Measurements from ENCODE around the gene COPS3. TPM values are rescaled to one million over a fixed set of nuclear protein-coding genes. Genes with fewer than 3 reads are reported as not detected.
A peak's percentile ranks its signal among the peaks of the same experiment; 100 is the strongest.

The COPS3 gene
- total RNA-seq, 4 donors from 2014 or later: 21.4 to 36.3 (median 29.4) TPM

DNA sequence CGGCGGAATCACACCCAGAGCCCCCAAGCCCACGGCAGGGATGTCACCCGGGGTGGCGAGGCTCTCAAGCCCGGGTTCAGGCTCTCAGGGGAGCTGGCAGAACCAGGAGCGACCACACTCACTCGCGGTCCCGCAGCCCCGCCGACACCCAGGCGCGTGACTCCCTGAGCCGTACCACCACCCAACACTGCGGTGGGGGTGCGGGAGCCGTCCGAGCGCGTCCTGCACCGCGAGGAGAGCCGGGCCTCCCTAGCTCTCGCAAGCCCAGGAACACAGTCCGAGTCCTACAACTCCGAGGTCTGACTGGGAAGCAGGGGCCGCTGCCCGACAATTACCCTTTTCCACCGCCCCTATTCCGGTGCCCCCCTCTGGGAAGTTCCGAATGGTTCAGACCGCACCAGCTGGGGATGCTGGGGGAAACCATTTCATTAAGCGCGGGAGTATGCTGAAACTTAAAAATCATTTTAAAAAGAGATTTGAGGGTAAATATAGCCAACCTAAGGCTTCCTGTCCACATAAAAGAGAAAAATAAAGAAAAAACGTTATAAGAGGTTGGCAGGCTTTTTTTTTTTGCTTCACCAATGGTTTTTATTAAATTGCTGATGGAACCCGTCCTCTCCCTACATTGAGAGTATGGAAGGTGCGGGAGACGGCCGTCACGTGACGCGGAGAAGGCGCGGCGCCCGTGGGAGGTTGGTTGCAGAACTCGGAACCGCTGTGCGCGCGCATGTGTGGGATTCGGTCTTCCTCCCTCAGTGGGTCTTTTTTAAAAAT is 43.8 kb downstream of the COPS3 start, which contains the start of gene FLCN:
TSS of gene FLCN (minus strand) at position 143 of the 774 bp plus-strand sequence. CDS start 9,031 bp downstream, outside the sequence.
- TF ChIP-seq, protein P1, sequence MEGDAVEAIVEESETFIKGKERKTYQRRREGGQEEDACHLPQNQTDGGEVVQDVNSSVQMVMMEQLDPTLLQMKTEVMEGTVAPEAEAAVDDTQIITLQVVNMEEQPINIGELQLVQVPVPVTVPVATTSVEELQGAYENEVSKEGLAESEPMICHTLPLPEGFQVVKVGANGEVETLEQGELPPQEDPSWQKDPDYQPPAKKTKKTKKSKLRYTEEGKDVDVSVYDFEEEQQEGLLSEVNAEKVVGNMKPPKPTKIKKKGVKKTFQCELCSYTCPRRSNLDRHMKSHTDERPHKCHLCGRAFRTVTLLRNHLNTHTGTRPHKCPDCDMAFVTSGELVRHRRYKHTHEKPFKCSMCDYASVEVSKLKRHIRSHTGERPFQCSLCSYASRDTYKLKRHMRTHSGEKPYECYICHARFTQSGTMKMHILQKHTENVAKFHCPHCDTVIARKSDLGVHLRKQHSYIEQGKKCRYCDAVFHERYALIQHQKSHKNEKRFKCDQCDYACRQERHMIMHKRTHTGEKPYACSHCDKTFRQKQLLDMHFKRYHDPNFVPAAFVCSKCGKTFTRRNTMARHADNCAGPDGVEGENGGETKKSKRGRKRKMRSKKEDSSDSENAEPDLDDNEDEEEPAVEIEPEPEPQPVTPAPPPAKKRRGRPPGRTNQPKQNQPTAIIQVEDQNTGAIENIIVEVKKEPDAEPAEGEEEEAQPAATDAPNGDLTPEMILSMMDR (IDR thresholded peaks at IDR 0.05): peak in 3 of 6 experiments; percentile 8 to 29 (median 16)
- peak; percentile 64 to 74 for TF ChIP-seq POLR2A (IDR thresholded peaks at IDR 0.05)
- Histone ChIP-seq H3K36me3 (peaks cover 0 to 8% (median 0%) of the 10 kb centered on the region in 3 donors), H3K4me1 (peaks cover 0 to 36% (median 2%) of the 10 kb centered on the region in 4 donors), H3K27ac (peak within 1 kb of the TSS; percentile 87 to 99 (median 96)), H3K27me3 (no peaks in the 10 kb centered on the region), H3K4me3 (peak within 1 kb of the TSS; percentile 90 to 100 (median 100)), H3K9me3 (no peaks in the 10 kb centered on the region)
- peak; percentile 93 to 96 (median 94) for DNase-seq

DNA sequence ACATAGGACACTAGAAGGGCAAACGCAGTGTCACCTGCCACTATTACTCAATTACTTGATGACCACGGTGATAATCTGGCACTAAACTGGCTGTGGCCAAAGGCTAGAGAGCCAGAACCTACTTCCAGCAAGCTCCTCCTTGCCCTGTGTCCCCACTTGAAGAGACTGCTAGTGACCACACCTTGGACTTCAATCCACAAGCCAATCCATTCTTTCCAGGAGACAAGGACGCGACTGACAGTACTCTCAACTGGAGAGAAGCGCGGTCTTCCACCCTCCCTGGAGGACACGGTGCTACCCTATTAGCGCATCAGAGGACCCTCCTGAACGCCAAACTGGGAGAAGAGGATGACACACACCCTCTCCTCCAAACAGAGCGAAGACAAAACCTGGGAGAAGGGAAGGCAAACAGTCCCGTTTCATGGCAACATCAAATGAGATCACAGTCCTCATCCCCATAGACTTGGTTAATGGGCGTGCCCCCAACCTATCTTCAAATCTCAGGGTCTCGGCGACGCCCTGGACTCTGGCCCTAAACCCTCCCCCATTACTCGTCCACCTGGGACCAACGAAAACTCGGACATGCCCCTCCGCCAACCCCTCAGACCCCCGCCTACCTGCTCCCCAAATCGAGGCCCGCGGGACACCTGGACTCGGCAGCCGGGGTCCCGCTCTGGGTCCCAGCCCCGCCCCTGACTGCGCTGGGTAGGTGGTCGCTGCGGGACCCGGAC is 44.6 kb downstream of the COPS3 start:
- Histone ChIP-seq H3K4me1 (peaks cover 0 to 41% (median 2%) of the 10 kb centered on the region in 4 donors), H3K27ac (peak overlapping the region; percentile 87 to 99 (median 96)), H3K9me3 (no peaks in the 10 kb centered on the region), H3K27me3 (no peaks in the 10 kb centered on the region), H3K4me3 (peak overlapping the region; percentile 90 to 100 (median 100)), H3K36me3 (peaks cover 0 to 16% (median 0%) of the 10 kb centered on the region in 3 donors)
- peak; percentile 76 to 82 for TF ChIP-seq POLR2A (IDR thresholded peaks at IDR 0.05)
- TF ChIP-seq, protein P1 (IDR thresholded peaks at IDR 0.05): no peak
- peak in 2 of 3 donors; percentile 60 to 74 for DNase-seq

DNA sequence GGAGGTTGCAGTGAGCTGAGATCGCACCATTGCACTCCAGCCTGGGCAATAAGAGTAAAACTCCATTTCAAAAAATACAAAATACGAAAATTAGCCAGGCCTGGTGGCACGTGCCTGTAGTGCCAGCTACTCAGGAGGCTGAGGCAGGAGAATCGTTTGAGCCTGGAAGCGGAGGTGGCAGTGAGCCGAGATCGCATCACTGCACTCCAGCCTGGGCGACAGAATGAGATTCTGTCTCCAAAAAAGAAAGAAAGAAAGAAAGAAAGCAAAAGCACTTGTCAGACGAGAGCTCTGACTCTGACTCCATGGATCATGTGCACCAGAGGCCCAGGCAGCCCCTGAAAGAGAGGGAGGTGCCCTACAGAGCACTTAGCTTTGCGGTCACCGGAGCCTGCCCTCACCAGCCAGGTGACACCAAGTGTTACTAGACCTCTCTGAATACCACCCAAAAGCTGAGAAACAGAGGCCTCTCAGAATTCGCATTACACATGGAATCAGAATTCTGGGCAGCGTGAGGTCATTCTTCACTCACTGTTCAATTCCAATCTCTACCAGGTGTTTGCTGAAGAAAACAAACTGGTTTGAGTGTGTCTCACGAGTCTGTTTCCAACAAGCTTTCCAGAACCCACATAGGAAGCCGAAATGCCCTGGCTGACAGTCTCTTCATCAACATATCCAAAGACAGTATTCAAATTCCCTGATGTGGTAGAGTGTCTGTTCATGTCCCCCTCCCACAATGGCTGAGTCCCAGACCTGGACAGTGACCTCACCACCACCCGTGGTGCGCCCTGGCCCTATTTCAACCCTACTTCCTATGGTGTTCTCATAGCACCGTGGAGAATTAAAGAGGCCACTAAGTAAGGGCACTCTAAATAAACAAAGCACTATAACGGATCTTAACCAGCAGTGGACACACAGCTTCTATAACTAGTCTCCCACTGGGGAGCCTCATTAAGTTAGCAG is 45.6 kb downstream of the COPS3 start:
- DNase-seq: no peak
- H3K4me3 ChIP-seq: peak overlapping the region; percentile 90 to 100 (median 100)
- H3K27ac ChIP-seq: peak overlapping the region; percentile 87 to 99 (median 96)
- TF ChIP-seq, protein P1 (IDR thresholded peaks at IDR 0.05): no peak
- TF ChIP-seq POLR2A (IDR thresholded peaks at IDR 0.05): no peak
- H3K27me3 ChIP-seq: no peaks in the 10 kb centered on the region
- peaks cover 0 to 42% (median 2%) of the 10 kb centered on the region in 4 donors for H3K4me1 ChIP-seq
- H3K36me3 ChIP-seq: peaks cover 0 to 25% (median 0%) of the 10 kb centered on the region in 3 donors
- H3K9me3 ChIP-seq: no peaks in the 10 kb centered on the region

DNA sequence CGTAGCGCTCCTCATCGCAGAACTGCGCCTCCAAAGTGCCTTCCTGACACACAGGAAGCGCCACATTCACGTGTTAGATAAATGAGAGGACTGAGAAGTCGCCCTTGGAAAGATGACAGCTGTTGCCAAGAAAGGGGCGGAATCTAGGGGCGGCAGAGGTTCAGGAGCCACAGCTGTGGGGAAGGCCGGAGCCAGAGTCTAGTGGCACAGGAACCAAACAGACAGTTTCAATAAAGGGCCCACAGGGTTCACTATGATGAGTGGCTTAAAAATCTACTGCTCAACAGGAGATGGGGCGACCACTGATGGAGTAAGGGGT is 48.8 kb downstream of the COPS3 start:
- DNase-seq: no peak
- peak overlapping the region in 3 of 4 donors; percentile 17 to 65 (median 45) for H3K27ac ChIP-seq
- H3K36me3 ChIP-seq: peaks cover 0 to 58% (median 0%) of the 10 kb centered on the region in 3 donors
- no peaks in the 10 kb centered on the region for H3K9me3 ChIP-seq
- no peak overlapping the region for H3K4me3 ChIP-seq
- H3K27me3 ChIP-seq: no peaks in the 10 kb centered on the region
- no peak for TF ChIP-seq POLR2A (IDR thresholded peaks at IDR 0.05)
- TF ChIP-seq, protein P1 (IDR thresholded peaks at IDR 0.05): no peak
- H3K4me1 ChIP-seq: peaks cover 0 to 33% (median 2%) of the 10 kb centered on the region in 4 donors

All from Peyer's patch (tissue), 4 donors.